ENCODE data around the gene DIP2A.

- TF ChIP-seq CTCF (IDR thresholded peaks at IDR 0.05) = no peak
- TF ChIP-seq POLR2A (IDR thresholded peaks at IDR 0.05) = no peak
Observed at GRCh38 chr21:46409641-46410406, 48.9 kb upstream of the DIP2A start.
